ENCODE results near the gene ICAM5. TPM values are rescaled to one million over a fixed set of nuclear protein-coding genes. Genes with fewer than 3 reads are reported as not detected.
A peak's percentile ranks its signal among the peaks of the same experiment; 100 is the strongest.

Gene ICAM5
- total RNA-seq, 2 experiments from 2014 or later = 0.95 to 1.0 TPM

DNA sequence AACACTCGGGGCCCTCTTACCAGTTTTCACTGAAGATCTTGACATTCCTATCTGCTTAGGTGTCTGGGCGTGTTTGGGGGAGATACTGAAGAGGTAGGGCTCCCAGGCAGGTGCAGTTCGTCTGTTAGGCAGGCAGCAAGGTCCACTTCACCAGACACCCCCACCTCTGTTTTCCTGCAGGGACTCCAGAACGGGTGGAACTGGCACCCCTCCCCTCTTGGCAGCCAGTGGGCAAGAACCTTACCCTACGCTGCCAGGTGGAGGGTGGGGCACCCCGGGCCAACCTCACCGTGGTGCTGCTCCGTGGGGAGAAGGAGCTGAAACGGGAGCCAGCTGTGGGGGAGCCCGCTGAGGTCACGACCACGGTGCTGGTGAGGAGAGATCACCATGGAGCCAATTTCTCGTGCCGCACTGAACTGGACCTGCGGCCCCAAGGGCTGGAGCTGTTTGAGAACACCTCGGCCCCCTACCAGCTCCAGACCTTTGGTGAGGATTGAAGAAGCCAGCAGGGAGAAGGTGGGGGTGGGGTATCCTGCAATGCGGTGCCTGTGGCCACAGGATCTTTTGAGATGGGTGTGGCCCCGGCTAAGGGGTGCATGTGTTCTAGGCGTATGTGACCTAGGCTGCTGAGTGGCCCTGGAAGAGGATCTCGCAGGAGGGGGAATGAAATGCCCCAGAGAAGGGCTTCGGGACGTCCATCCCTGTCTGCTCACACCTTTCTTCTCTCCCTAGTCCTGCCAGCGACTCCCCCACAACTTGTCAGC, 6.3 kb upstream of the ICAM5 start:
- Mint-ChIP-seq H3K4me1 (peaks cover 31% of the 10 kb centered on the region), H3K27ac (no peak overlapping the region), H3K9me3 (no peaks in the 10 kb centered on the region), H3K4me3 (no peak overlapping the region), H3K36me3 (peaks cover 47% of the 10 kb centered on the region), H3K27me3 (peaks cover 15% of the 10 kb centered on the region)
- no peak for DNase-seq

DNA sequence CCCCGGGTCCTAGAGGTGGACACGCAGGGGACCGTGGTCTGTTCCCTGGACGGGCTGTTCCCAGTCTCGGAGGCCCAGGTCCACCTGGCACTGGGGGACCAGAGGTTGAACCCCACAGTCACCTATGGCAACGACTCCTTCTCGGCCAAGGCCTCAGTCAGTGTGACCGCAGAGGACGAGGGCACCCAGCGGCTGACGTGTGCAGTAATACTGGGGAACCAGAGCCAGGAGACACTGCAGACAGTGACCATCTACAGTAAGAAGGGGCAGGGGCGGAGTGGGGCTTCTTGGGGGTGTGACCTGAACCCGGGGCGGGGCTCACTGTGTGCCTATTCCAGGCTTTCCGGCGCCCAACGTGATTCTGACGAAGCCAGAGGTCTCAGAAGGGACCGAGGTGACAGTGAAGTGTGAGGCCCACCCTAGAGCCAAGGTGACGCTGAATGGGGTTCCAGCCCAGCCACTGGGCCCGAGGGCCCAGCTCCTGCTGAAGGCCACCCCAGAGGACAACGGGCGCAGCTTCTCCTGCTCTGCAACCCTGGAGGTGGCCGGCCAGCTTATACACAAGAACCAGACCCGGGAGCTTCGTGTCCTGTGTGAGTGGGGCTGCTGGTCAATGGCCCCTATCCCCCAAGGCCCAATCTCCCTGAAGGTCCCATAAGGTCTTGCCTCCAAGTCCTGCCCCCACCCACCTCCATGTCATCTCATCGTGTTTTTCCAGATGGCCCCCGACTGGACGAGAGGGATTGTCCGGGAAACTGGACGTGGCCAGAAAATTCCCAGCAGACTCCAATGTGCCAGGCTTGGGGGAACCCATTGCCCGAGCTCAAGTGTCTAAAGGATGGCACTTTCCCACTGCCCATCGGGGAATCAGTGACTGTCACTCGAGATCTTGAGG, 5.4 kb upstream of the ICAM5 start:
- Mint-ChIP-seq H3K4me1 (peaks cover 35% of the 10 kb centered on the region), H3K36me3 (peaks cover 42% of the 10 kb centered on the region), H3K4me3 (no peak overlapping the region), H3K9me3 (no peaks in the 10 kb centered on the region), H3K27ac (no peak overlapping the region), H3K27me3 (peaks cover 24% of the 10 kb centered on the region)
- no peak for DNase-seq

DNA sequence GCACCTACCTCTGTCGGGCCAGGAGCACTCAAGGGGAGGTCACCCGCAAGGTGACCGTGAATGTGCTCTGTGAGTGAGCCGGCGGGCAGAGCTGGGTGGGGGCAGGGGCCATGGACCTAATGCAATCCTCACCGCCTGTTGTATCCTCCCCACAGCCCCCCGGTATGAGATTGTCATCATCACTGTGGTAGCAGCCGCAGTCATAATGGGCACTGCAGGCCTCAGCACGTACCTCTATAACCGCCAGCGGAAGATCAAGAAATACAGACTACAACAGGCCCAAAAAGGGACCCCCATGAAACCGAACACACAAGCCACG, 4.8 kb upstream of the ICAM5 start:
- no peak for DNase-seq
- peaks cover 33% of the 10 kb centered on the region for H3K4me1 Mint-ChIP-seq
- H3K4me3 Mint-ChIP-seq = no peak overlapping the region
- no peak overlapping the region for H3K27ac Mint-ChIP-seq
- peaks cover 29% of the 10 kb centered on the region for H3K27me3 Mint-ChIP-seq
- no peaks in the 10 kb centered on the region for H3K9me3 Mint-ChIP-seq
- peaks cover 38% of the 10 kb centered on the region for H3K36me3 Mint-ChIP-seq

DNA sequence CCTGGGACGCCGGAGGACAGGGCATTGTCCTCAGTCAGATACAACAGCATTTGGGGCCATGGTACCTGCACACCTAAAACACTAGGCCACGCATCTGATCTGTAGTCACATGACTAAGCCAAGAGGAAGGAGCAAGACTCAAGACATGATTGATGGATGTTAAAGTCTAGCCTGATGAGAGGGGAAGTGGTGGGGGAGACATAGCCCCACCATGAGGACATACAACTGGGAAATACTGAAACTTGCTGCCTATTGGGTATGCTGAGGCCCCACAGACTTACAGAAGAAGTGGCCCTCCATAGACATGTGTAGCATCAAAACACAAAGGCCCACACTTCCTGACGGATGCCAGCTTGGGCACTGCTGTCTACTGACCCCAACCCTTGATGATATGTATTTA, 4.4 kb upstream of the ICAM5 start:
- H3K27me3 Mint-ChIP-seq = peaks cover 34% of the 10 kb centered on the region
- H3K27ac Mint-ChIP-seq = no peak overlapping the region
- no peak overlapping the region for H3K4me3 Mint-ChIP-seq
- H3K9me3 Mint-ChIP-seq = no peaks in the 10 kb centered on the region
- H3K4me1 Mint-ChIP-seq = peaks cover 34% of the 10 kb centered on the region
- peaks cover 36% of the 10 kb centered on the region for H3K36me3 Mint-ChIP-seq
- DNase-seq = no peak

DNA sequence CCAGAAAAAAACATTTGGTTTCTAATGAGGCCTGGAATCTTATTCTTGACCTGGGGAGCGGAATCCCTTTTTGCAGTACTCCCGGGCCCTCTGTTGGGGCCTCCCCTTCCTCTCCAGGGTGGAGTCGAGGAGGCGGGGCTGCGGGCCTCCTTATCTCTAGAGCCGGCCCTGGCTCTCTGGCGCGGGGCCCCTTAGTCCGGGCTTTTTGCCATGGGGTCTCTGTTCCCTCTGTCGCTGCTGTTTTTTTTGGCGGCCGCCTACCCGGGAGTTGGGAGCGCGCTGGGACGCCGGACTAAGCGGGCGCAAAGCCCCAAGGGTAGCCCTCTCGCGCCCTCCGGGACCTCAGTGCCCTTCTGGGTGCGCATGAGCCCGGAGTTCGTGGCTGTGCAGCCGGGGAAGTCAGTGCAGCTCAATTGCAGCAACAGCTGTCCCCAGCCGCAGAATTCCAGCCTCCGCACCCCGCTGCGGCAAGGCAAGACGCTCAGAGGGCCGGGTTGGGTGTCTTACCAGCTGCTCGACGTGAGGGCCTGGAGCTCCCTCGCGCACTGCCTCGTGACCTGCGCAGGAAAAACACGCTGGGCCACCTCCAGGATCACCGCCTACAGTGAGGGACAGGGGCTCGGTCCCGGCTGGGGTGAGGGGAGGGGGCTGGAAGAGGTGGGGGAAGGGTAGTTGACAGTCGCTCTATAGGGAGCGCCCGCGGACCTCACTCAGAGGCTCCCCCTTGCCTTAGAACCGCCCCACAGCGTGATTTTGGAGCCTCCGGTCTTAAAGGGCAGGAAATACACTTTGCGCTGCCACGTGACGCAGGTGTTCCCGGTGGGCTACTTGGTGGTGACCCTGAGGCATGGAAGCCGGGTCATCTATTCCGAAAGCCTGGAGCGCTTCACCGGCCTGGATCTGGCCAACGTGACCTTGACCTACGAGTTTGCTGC, 2.7 kb upstream of the ICAM5 start, which contains the start of gene ICAM4:
TSS of gene ICAM4 (plus strand) at position 153 of the 935 bp plus-strand sequence. CDS start at position 211, 58 bp downstream.
- peak; percentile 37 for DNase-seq
- Mint-ChIP-seq H3K9me3 (no peaks in the 10 kb centered on the region), H3K27me3 (peaks cover 50% of the 10 kb centered on the region), H3K27ac (no peak within 1 kb of the TSS), H3K4me3 (peak within 1 kb of the TSS; percentile 10), H3K4me1 (peaks cover 43% of the 10 kb centered on the region), H3K36me3 (peaks cover 29% of the 10 kb centered on the region)

DNA sequence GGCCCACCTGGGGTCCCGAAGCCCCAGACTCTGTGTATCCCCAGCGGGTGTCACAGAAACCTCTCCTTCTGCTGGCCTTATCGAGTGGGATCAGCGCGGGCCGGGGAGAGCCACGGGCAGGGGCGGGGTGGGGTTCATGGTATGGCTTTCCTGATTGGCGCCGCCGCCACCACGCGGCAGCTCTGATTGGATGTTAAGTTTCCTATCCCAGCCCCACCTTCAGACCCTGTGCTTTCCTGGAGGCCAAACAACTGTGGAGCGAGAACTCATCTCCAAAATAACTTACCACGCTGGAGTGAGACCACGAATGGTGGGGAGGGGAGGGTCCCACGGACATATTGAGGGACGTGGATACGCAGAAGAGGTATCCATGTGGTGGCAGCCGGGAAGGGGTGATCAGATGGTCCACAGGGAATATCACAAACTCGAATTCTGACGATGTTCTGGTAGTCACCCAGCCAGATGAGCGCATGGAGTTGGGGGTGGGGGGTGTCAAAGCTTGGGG, 1.0 kb upstream of the ICAM5 start:
- Mint-ChIP-seq H3K9me3 (no peaks in the 10 kb centered on the region), H3K4me3 (peak overlapping the region; percentile 77), H3K36me3 (peaks cover 25% of the 10 kb centered on the region), H3K27me3 (peaks cover 67% of the 10 kb centered on the region), H3K4me1 (peaks cover 54% of the 10 kb centered on the region), H3K27ac (peak overlapping the region; percentile 25)
- peak; percentile 44 for DNase-seq

DNA sequence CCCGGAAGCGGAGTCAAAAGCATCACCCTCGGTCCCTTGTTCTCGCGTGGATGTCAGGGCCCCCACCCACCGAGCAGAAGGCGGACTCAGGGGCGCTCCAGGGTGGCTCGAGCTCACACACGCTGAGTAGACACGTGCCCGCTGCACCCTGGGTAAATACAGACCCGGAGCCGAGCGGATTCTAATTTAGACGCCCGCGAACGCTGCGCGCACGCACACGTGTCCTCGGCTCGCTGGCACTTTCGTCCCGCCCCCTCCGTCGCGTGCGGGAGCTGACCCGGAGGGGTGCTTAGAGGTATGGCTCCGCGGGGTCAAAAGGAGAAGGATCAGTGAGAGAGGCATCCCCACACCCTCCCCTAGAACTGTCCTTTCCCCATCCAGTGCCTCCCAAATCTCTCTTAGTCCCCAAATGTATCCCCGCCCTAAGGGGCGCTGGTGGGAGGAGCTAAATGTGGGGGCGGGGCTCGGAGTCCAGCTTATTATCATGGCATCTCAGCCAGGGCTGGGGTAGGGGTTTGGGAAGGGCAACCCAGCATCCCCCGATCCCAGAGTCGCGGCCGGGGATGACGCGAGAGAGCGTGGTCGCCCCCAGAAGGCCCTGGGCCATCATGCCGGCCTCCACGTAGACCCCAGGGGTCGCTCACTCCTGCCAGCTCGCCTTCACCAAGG, 451 bp upstream of the ICAM5 start:
- Mint-ChIP-seq H3K36me3 (peaks cover 22% of the 10 kb centered on the region), H3K27me3 (peaks cover 73% of the 10 kb centered on the region), H3K4me1 (peaks cover 54% of the 10 kb centered on the region), H3K27ac (no peak overlapping the region), H3K4me3 (peak overlapping the region; percentile 77), H3K9me3 (no peaks in the 10 kb centered on the region)
- peak; percentile 77 for DNase-seq

DNA sequence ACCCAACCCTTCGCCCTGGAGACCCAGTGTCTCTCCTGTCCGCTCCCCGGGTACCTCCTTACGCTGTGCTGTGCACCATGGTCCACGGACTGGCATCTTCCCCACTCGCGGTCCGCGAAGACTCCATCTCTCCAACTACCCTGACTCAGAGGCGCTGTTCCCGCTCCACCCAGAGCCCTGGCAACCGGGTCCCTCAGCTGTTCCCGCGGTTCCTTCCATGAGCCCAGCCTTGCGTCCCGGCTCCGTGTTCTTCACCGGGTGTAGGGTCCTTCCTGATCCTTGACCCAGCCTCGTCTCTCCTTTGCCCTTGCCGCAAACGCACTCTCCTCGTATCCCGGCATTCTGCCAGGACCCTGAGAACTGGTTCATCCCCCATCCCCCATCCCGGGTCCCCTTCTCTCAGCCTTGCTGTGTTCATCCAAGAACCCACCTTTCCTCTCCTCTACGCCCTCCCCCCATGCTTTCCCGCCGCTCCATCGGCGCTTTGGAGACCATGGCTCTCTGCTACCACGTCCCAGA, 664 bp downstream of the ICAM5 start:
- DNase-seq = no peak
- Mint-ChIP-seq H3K9me3 (no peaks in the 10 kb centered on the region), H3K36me3 (peaks cover 10% of the 10 kb centered on the region), H3K4me1 (peaks cover 55% of the 10 kb centered on the region), H3K27me3 (peaks cover 84% of the 10 kb centered on the region), H3K27ac (peak overlapping the region; percentile 11), H3K4me3 (peak overlapping the region; percentile 77)

DNA sequence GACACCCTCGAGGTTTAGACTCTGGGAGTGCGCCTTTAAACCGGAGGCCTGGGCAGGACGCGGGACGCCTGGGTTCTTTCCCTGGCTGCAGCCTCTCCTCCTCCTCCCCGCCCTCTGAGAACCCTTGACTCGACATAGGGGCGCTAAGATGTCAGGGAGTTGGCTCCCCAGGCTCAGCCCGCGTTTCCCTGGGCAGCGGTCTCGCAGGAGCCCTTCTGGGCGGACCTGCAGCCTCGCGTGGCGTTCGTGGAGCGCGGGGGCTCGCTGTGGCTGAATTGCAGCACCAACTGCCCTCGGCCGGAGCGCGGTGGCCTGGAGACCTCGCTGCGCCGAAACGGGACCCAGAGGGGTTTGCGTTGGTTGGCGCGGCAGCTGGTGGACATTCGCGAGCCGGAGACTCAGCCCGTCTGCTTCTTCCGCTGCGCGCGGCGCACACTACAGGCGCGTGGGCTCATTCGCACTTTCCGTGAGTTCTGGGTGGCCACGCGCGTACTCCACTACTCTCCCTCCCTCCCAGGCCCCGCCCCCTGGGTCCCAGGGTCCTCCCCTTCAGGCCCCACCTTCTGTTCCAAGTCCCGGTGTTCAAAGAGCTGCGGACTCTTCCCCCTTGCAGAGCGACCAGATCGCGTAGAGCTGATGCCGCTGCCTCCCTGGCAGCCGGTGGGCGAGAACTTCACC, 1.3 kb downstream of the ICAM5 start:
- Mint-ChIP-seq H3K4me3 (peak overlapping the region; percentile 77), H3K36me3 (peaks cover 7% of the 10 kb centered on the region), H3K27me3 (peaks cover 90% of the 10 kb centered on the region), H3K4me1 (peaks cover 57% of the 10 kb centered on the region), H3K27ac (no peak overlapping the region), H3K9me3 (no peaks in the 10 kb centered on the region)
- peak; percentile 48 for DNase-seq

DNA sequence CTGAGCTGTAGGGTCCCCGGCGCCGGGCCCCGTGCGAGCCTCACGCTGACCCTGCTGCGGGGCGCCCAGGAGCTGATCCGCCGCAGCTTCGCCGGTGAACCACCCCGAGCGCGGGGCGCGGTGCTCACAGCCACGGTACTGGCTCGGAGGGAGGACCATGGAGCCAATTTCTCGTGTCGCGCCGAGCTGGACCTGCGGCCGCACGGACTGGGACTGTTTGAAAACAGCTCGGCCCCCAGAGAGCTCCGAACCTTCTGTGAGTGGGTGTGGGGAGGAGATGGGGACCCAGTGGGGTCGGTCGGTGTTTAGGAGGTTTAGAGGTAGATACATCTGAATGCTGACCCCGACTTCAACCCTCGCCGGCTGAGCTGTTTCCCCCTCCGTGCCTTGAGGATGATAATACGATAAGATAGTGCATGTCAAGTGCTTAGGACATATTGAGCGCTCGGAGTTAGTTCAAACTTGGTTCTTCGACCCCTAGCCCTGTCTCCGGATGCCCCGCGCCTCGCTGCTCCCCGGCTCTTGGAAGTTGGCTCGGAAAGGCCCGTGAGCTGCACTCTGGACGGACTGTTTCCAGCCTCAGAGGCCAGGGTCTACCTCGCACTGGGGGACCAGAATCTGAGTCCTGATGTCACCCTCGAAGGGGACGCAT, 1.9 kb downstream of the ICAM5 start:
- H3K36me3 Mint-ChIP-seq = peaks cover 2% of the 10 kb centered on the region
- peaks cover 51% of the 10 kb centered on the region for H3K4me1 Mint-ChIP-seq
- no peak for DNase-seq
- H3K27me3 Mint-ChIP-seq = peaks cover 92% of the 10 kb centered on the region
- H3K9me3 Mint-ChIP-seq = no peaks in the 10 kb centered on the region
- H3K27ac Mint-ChIP-seq = no peak overlapping the region
- peak overlapping the region; percentile 63 for H3K4me3 Mint-ChIP-seq

DNA sequence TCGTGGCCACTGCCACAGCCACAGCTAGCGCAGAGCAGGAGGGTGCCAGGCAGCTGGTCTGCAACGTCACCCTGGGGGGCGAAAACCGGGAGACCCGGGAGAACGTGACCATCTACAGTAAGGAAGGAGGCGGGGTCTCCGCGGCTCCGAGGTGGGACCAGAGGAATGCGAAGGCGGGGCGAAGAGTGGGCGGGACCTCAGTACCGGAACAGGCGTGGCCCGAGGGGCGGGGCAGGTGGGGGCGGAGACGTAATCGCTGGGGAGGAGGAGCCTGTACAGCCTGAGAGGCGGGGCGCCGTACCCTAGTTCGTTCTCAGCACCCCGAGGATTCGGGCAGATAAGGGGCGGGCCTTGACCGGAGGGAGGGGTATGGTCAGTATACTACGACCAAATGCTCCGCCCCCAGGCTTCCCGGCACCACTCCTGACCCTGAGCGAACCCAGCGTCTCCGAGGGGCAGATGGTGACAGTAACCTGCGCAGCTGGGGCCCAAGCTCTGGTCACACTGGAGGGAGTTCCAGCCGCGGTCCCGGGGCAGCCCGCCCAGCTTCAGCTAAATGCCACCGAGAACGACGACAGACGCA, 2.5 kb downstream of the ICAM5 start:
- Mint-ChIP-seq H3K27ac (no peak overlapping the region), H3K9me3 (no peaks in the 10 kb centered on the region), H3K27me3 (peaks cover 93% of the 10 kb centered on the region), H3K4me1 (peaks cover 47% of the 10 kb centered on the region), H3K4me3 (peak overlapping the region; percentile 63), H3K36me3 (peaks cover 2% of the 10 kb centered on the region)
- peak; percentile 70 for DNase-seq

DNA sequence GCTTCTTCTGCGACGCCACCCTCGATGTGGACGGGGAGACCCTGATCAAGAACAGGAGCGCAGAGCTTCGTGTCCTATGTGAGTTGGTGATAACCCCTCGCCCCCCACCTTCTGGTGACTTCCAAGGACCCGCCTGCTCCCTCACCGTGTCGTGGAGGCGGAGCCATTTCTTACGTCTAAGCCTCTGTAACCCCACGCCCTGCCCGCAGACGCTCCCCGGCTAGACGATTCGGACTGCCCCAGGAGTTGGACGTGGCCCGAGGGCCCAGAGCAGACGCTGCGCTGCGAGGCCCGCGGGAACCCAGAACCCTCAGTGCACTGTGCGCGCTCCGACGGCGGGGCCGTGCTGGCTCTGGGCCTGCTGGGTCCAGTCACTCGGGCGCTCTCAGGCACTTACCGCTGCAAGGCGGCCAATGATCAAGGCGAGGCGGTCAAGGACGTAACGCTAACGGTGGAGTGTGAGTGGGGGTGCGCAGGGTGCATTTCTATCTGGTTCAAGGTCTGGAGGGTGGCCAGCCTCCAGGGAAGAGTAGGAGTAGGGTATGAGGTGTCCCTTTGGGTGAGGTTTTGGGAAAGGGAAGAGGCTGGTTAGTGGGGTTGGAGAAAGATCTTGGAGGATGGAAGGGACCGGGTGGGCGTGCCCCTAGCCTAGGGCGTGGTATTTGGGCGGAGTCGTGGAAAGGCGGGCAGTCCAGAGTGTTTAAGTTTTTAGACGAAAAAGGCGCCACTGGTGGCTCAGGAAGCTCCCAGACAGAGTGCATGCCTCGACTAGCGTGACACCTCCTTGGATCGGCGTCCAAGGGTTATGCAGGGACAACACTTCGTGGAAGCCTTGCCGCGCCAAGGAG, 3.3 kb downstream of the ICAM5 start:
- Mint-ChIP-seq H3K27me3 (peaks cover 86% of the 10 kb centered on the region), H3K4me3 (peak overlapping the region; percentile 63), H3K27ac (no peak overlapping the region), H3K36me3 (peaks cover 2% of the 10 kb centered on the region), H3K4me1 (peaks cover 43% of the 10 kb centered on the region), H3K9me3 (no peaks in the 10 kb centered on the region)
- no peak for DNase-seq

Data from activated naive CD8-positive, alpha-beta T cell treated with anti-CD3 and anti-CD28 coated beads for 36 hours (primary cell).